PC-9 (cell line): ENCODE data around the gene PLAC1. TPM values are rescaled to one million over a fixed set of nuclear protein-coding genes. Genes with fewer than 3 reads are reported as not detected.

Experiments
- BruUV-seq: library from RNA; stranded (reverse); fragments of 400-500 nt; replicated peaks from 2 replicates; lab custom pipeline; 2021; lab: Mats Ljungman, UMichigan
- CTCF ChIA-PET: fragments of 300-600 bp; sonication (Branson Sonifier 250); formaldehyde crosslinking; loops from one replicate; lab custom pipeline; 2022; ENCODE audit warnings: antibody characterized with exemption; lab: Charles Lee
- POLR2A ChIA-PET: fragments of 300-600 bp; sonication (Branson Sonifier 250); formaldehyde crosslinking; loops from one replicate; lab custom pipeline; 2022; ENCODE audit warnings: antibody characterized with exemption; ENCODE audit not compliant: unreplicated experiment; lab: Charles Lee
- DNase-seq, 2 experiments: peaks; one replicate each; pipeline versions ENCODE4 v3.0.0 to v3.0.0-alpha.2; 2015 to 2022; ENCODE audit warnings: mixed read lengths in 1 of 2
- H2AFZ ChIP-seq: fragments of 200-600 bp; sonication (generic); 2 replicates; pipeline ENCODE4 v1.8.1; 2017; ENCODE audit warnings: antibody characterized with exemption
- H3F3A ChIP-seq: fragments of 200-600 bp; sonication (generic); 2 replicates; pipeline ENCODE4 v1.8.1; 2017; ENCODE audit warnings: antibody characterized with exemption, mild to moderate bottlenecking, low read depth; ENCODE audit not compliant: insufficient read depth
- H3K27ac ChIP-seq: fragments of 200-600 bp; sonication (generic); 2 replicates; pipeline ENCODE4 v1.6.1; 2016; ENCODE audit warnings: mixed run types
- H3K27me3 ChIP-seq: fragments of 200-600 bp; sonication (generic); 2 replicates; pipeline ENCODE4 v1.6.1; 2016; ENCODE audit warnings: low read depth, mixed run types; ENCODE audit not compliant: insufficient read depth
- H3K36me3 ChIP-seq: fragments of 200-600 bp; sonication (generic); 2 replicates; pipeline ENCODE4 v1.6.1; 2016; ENCODE audit warnings: low read depth, mixed run types
- H3K4me1 ChIP-seq: fragments of 200-600 bp; sonication (generic); replicated peaks from 2 replicates; pipeline ENCODE4 v1.6.1; 2016; ENCODE audit warnings: mixed run types; ENCODE audit not compliant: insufficient read depth
- H3K4me2 ChIP-seq: fragments of 200-600 bp; sonication (generic); 2 replicates; pipeline ENCODE4 v1.6.1; 2017; ENCODE audit warnings: mixed run types
- H3K4me3 ChIP-seq: fragments of 200-600 bp; sonication (generic); 2 replicates; pipeline ENCODE4 v1.6.1; 2016; ENCODE audit warnings: mixed run types
- H3K79me2 ChIP-seq: fragments of 200-600 bp; sonication (generic); 2 replicates; pipeline ENCODE4 v1.6.1; 2017; ENCODE audit warnings: low read depth, mixed run types
- H3K9me2 ChIP-seq: fragments of 200-600 bp; sonication (generic); 2 replicates; pipeline ENCODE4 v1.8.1; 2017; ENCODE audit warnings: mild to moderate bottlenecking; ENCODE audit not compliant: insufficient read depth
- H3K9me3 ChIP-seq: fragments of 200-600 bp; sonication (generic); 2 replicates; pipeline ENCODE4 v1.8.1; 2016; ENCODE audit warnings: low read depth; ENCODE audit not compliant: insufficient read depth
- H4K20me1 ChIP-seq: fragments of 200-600 bp; sonication (generic); 2 replicates; pipeline ENCODE4 v1.8.1; 2017; ENCODE audit not compliant: insufficient read depth
- CTCF ChIP-seq: fragments of 200-600 bp; sonication (generic); conservative IDR thresholded peaks from 2 replicates; pipeline ENCODE4 v1.6.1; 2017; ENCODE audit warnings: mixed run types, antibody characterized with exemption, mild to moderate bottlenecking, moderate library complexity
- EZH2 ChIP-seq: fragments of 200-600 bp; sonication (generic); IDR thresholded peaks from 2 replicates; pipeline ENCODE4 v1.8.0; 2017; ENCODE audit warnings: antibody characterized with exemption, low read depth
- intact Hi-C: fragments of 100-400 bp; cut with micrococcal nuclease; formaldehyde crosslinking; loops from one replicate; pipeline ENCODE4 v1.10.0; 2022; ENCODE audit not compliant: unreplicated experiment
- total RNA-seq: library from RNA; stranded (reverse); gene quantifications from 2 replicates; pipeline ENCODE4 v1.2.3, GENCODE V29; 2021

PLAC1 gene
- total RNA-seq, 1 experiment from 2014 or later = 2.1 TPM

GRCh38 chrX:134626434-134626833 lies 31.8 kb downstream of the PLAC1 start:
- Histone ChIP-seq H3K9me3 (no peaks in the 10 kb centered on the region), H3K4me3 (no peak overlapping the region), H4K20me1 (no peaks in the 10 kb centered on the region), H3K36me3 (no peaks in the 10 kb centered on the region), H3K27me3 (no peaks in the 10 kb centered on the region), H3K27ac (no peak overlapping the region), H3K4me1 (peaks cover 17% of the 10 kb centered on the region), H3K9me2 (no peaks in the 10 kb centered on the region), H3K4me2 (no peak overlapping the region), H3K79me2 (no peaks in the 10 kb centered on the region), H2AFZ (no peak overlapping the region), H3F3A (no peaks in the 10 kb centered on the region)
- CTCF ChIA-PET = no interaction called here
- DNase-seq = no peak
- POLR2A ChIA-PET = interaction anchor here (0.6 kb wide), 1 partner anchor 1351 kb away, joined by 6 read pairs; no protein-coding TSS in a partner anchor
- TF ChIP-seq EZH2 (no peak), CTCF (no peak)
- intact Hi-C loops = no loop called here
- BruUV-seq = no TSS peak

GRCh38 chrX:134625315-134625718 lies 33.0 kb downstream of the PLAC1 start:
- H3K36me3 ChIP-seq = no peaks in the 10 kb centered on the region
- H3K4me1 ChIP-seq = peaks cover 26% of the 10 kb centered on the region
- H2AFZ ChIP-seq = no peak overlapping the region
- H3K79me2 ChIP-seq = no peaks in the 10 kb centered on the region
- H4K20me1 ChIP-seq = no peaks in the 10 kb centered on the region
- no peaks in the 10 kb centered on the region for H3K9me2 ChIP-seq
- no peak overlapping the region for H3K4me3 ChIP-seq
- peaks cover 2% of the 10 kb centered on the region; the same call in 1 of the 2 replicates for H3F3A ChIP-seq
- intact Hi-C loops = no loop called here
- TF ChIP-seq CTCF (no peak), EZH2 (no peak)
- no peak overlapping the region for H3K27ac ChIP-seq
- no peaks in the 10 kb centered on the region for H3K9me3 ChIP-seq
- POLR2A ChIA-PET = no interaction called here
- no peak for DNase-seq
- CTCF ChIA-PET = no interaction called here
- no peaks in the 10 kb centered on the region for H3K27me3 ChIP-seq
- BruUV-seq = no TSS peak
- no peak overlapping the region for H3K4me2 ChIP-seq

- H3F3A ChIP-seq = peaks cover 3% of the 10 kb centered on the region; the same call in 1 of the 2 replicates
- TF ChIP-seq CTCF = no peak
- no peak for TF ChIP-seq EZH2
- no TSS peak for BruUV-seq
- ChIA-PET POLR2A (no interaction called here), CTCF (no interaction called here)
- no peaks in the 10 kb centered on the region for H3K27me3 ChIP-seq
- H3K4me3 ChIP-seq = no peak overlapping the region
- peaks cover 33% of the 10 kb centered on the region for H3K4me1 ChIP-seq
- intact Hi-C loops = no loop called here
- H3K79me2 ChIP-seq = no peaks in the 10 kb centered on the region
- no peak overlapping the region for H3K27ac ChIP-seq
- no peak overlapping the region for H3K4me2 ChIP-seq
- DNase-seq = no peak
- no peaks in the 10 kb centered on the region for H4K20me1 ChIP-seq
- H2AFZ ChIP-seq = no peak overlapping the region
- H3K9me3 ChIP-seq = no peaks in the 10 kb centered on the region
- H3K9me2 ChIP-seq = no peaks in the 10 kb centered on the region
- no peaks in the 10 kb centered on the region for H3K36me3 ChIP-seq
Measured at GRCh38 chrX:134624046-134624430, 34.2 kb downstream of the PLAC1 start.
